OCI-LY1 (cell line): ENCODE data around the gene FGGY.

Source experiments
- H2AFZ ChIP-seq: fragments of 200-600 bp; sonication (generic), shearing (Covaris generic); 2 replicates; pipeline ENCODE4 v1.6.0; 2014; ENCODE audit warnings: antibody characterized with exemption, mild to moderate bottlenecking, low read length
- H3F3A ChIP-seq: fragments of 200-600 bp; sonication (generic), shearing (Covaris generic); 2 replicates; pipeline ENCODE4 v1.6.0; 2014; ENCODE audit warnings: mild to moderate bottlenecking, antibody characterized with exemption, low read length, moderate library complexity; ENCODE audit not compliant: insufficient read depth
- H3K27ac ChIP-seq: fragments of 200-600 bp; sonication (generic); 2 replicates; pipeline ENCODE4 v1.5.1; 2014; ENCODE audit warnings: low read length, mixed run types, mild to moderate bottlenecking, low read depth; ENCODE audit not compliant: poor library complexity, severe bottlenecking
- H3K27me3 ChIP-seq: fragments of 200-600 bp; sonication (generic); 2 replicates; pipeline ENCODE4 v1.6.0; 2014; ENCODE audit warnings: antibody characterized with exemption, mild to moderate bottlenecking, low read length, moderate library complexity; ENCODE audit not compliant: insufficient read depth
- H3K36me3 ChIP-seq: fragments of 200-600 bp; sonication (generic); 2 replicates; pipeline ENCODE4 v1.6.1; 2014; ENCODE audit warnings: mild to moderate bottlenecking, antibody characterized with exemption, low read length, moderate library complexity, mixed read lengths; ENCODE audit not compliant: insufficient read depth
- H3K4me1 ChIP-seq: fragments of 200-600 bp; sonication (generic); 2 replicates; pipeline ENCODE4 v1.5.1; 2014; ENCODE audit warnings: mild to moderate bottlenecking, low read length, moderate library complexity; ENCODE audit not compliant: insufficient read depth, severe bottlenecking
- H3K4me2 ChIP-seq: fragments of 200-600 bp; sonication (generic), shearing (Covaris generic); 2 replicates; pipeline ENCODE4 v1.6.1; 2014; ENCODE audit warnings: low read length
- H3K4me3 ChIP-seq: fragments of 200-600 bp; sonication (generic); 2 replicates; pipeline ENCODE4 v1.5.1; 2014; ENCODE audit warnings: low read length, low read depth, mild to moderate bottlenecking, mixed read lengths; ENCODE audit not compliant: poor library complexity, severe bottlenecking
- H3K79me2 ChIP-seq: fragments of 200-600 bp; shearing (Covaris generic); 2 replicates; pipeline ENCODE4 v1.6.1; 2016; ENCODE audit warnings: mixed run types, low read length, mixed read lengths; ENCODE audit not compliant: insufficient read depth
- H3K9ac ChIP-seq: fragments of 200-600 bp; sonication (generic), shearing (Covaris generic); 2 replicates; pipeline ENCODE4 v1.6.1; 2014; ENCODE audit warnings: mild to moderate bottlenecking, low read length, mixed read lengths
- H3K9me2 ChIP-seq: fragments of 200-600 bp; sonication (generic), shearing (Covaris generic); 2 replicates; pipeline ENCODE4 v1.6.1; 2014; ENCODE audit warnings: low read depth, mild to moderate bottlenecking, low read length, mixed read lengths
- H3K9me3 ChIP-seq: fragments of 200-600 bp; shearing (Covaris generic); 2 replicates; pipeline ENCODE4 v1.6.1; 2014; ENCODE audit warnings: low read length, mixed read lengths
- H4K20me1 ChIP-seq: fragments of 200-600 bp; sonication (generic), shearing (Covaris generic); 2 replicates; pipeline ENCODE4 v1.6.0; 2016; ENCODE audit warnings: mild to moderate bottlenecking, low read length; ENCODE audit not compliant: insufficient read depth
- EZH2 ChIP-seq: fragments of 200-600 bp; sonication (generic), shearing (Covaris generic); IDR thresholded peaks from 2 replicates; pipeline ENCODE4 v1.8.0; 2017; ENCODE audit warnings: borderline replicate concordance, mixed run types, mild to moderate bottlenecking, antibody characterized with exemption, low read length, moderate library complexity, mixed read lengths
- TF ChIP-seq, protein P1 (sequence below): fragments of 200-600 bp; sonication (generic), shearing (Covaris generic); IDR thresholded peaks from 2 replicates; pipeline ENCODE4 v1.5.1; 2017; ENCODE audit warnings: mild to moderate bottlenecking, antibody characterized with exemption, low read length, moderate library complexity, mixed read lengths

The FGGY gene

DNA sequence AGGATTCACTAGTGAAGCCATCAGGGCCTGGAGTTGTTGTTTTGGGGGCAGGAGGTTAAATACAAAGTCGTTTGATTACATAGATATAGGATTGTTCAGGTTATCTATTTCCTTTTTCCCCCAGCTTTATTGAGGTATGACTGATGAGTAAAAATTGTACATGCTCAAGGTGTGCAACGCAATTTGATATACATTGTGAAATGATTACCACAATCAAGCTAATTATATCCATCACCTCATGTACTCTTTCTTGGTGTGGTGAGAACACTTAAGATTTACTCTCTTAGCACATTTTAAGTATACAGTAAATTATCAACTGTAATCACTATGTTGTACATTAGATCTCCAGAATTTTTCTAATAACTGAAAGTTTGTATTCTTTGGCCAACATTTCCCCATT, 6.0 kb downstream of the FGGY start:
- Histone ChIP-seq H3K9me3 (peaks cover 6% of the 10 kb centered on the region), H3K4me1 (peaks cover 2% of the 10 kb centered on the region), H3K27me3 (no peaks in the 10 kb centered on the region), H3K9me2 (no peaks in the 10 kb centered on the region), H2AFZ (no peak overlapping the region), H3K36me3 (no peaks in the 10 kb centered on the region; the same call in 1 of the 2 replicates), H3K4me3 (no peak overlapping the region), H3K9ac (no peak overlapping the region), H3K4me2 (no peak overlapping the region), H3K27ac (no peak overlapping the region), H4K20me1 (no peaks in the 10 kb centered on the region), H3F3A (no peaks in the 10 kb centered on the region), H3K79me2 (no peaks in the 10 kb centered on the region)
- TF ChIP-seq EZH2: no peak
- TF ChIP-seq, protein P1, sequence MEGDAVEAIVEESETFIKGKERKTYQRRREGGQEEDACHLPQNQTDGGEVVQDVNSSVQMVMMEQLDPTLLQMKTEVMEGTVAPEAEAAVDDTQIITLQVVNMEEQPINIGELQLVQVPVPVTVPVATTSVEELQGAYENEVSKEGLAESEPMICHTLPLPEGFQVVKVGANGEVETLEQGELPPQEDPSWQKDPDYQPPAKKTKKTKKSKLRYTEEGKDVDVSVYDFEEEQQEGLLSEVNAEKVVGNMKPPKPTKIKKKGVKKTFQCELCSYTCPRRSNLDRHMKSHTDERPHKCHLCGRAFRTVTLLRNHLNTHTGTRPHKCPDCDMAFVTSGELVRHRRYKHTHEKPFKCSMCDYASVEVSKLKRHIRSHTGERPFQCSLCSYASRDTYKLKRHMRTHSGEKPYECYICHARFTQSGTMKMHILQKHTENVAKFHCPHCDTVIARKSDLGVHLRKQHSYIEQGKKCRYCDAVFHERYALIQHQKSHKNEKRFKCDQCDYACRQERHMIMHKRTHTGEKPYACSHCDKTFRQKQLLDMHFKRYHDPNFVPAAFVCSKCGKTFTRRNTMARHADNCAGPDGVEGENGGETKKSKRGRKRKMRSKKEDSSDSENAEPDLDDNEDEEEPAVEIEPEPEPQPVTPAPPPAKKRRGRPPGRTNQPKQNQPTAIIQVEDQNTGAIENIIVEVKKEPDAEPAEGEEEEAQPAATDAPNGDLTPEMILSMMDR: no peak

DNA sequence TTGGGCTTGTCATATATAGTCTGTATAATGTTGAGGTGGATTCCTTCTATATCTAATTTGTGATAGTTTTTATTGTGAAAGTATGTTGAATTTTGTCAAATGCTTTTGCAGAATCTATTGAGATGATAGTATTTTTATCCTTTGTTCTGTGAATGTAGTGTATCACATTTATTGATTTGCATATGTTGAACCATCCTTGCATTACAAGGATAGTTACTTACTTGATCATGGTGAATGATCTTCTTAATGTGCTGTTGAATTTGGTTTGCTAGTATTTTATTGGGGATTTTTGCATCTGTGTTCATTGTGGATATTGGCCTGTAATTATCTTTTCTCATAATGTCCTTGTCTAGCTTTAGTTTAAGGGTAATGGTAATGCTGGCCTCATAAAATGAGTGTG, 8.3 kb downstream of the FGGY start:
- no peak overlapping the region for H3K4me3 ChIP-seq
- H3K9ac ChIP-seq: no peak overlapping the region
- no peaks in the 10 kb centered on the region for H3K4me1 ChIP-seq
- H3K79me2 ChIP-seq: no peaks in the 10 kb centered on the region
- peaks cover 6% of the 10 kb centered on the region for H3K9me3 ChIP-seq
- no peak overlapping the region for H2AFZ ChIP-seq
- no peaks in the 10 kb centered on the region; the same call in 1 of the 2 replicates for H3K36me3 ChIP-seq
- no peaks in the 10 kb centered on the region for H4K20me1 ChIP-seq
- no peaks in the 10 kb centered on the region for H3K27me3 ChIP-seq
- H3K27ac ChIP-seq: no peak overlapping the region
- H3K9me2 ChIP-seq: no peaks in the 10 kb centered on the region
- no peak overlapping the region for H3K4me2 ChIP-seq
- no peaks in the 10 kb centered on the region for H3F3A ChIP-seq
- TF ChIP-seq, protein P1: no peak
- no peak for TF ChIP-seq EZH2

DNA sequence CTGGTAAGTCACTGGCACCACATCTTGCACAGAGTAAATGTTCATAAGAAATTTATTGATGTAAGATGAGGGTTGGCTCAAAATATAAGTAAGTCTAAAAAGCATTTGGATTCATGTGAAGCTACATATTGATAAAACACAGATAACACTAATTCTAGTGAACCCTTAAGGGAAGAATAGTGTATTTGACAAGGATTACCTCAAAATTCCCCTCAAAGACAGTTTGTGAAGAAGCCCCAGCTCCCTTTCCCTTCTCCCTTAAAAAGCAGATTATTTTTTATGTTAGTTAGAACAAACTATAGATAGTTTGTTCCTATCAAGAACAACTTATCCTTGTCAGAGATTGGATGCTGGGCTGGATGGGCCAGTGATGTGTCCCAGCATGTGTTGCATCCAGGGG, 10.7 kb downstream of the FGGY start:
- no peaks in the 10 kb centered on the region for H4K20me1 ChIP-seq
- no peaks in the 10 kb centered on the region; the same call in 1 of the 2 replicates for H3K36me3 ChIP-seq
- no peaks in the 10 kb centered on the region for H3K9me2 ChIP-seq
- no peak overlapping the region for H3K27ac ChIP-seq
- no peak overlapping the region for H3K9ac ChIP-seq
- H3F3A ChIP-seq: no peaks in the 10 kb centered on the region
- no peaks in the 10 kb centered on the region for H3K79me2 ChIP-seq
- peaks cover 6% of the 10 kb centered on the region for H3K9me3 ChIP-seq
- H2AFZ ChIP-seq: no peak overlapping the region
- TF ChIP-seq, protein P1: no peak
- no peak for TF ChIP-seq EZH2
- no peak overlapping the region for H3K4me3 ChIP-seq
- H3K4me1 ChIP-seq: no peaks in the 10 kb centered on the region
- H3K27me3 ChIP-seq: no peaks in the 10 kb centered on the region
- no peak overlapping the region for H3K4me2 ChIP-seq
